HCT116 (cell line): Measurements from ENCODE around the gene MNT. TPM values are rescaled to one million over a fixed set of nuclear protein-coding genes. Genes with fewer than 3 reads are reported as not detected.

Experiments used
- ATAC-seq: fragments of 200-7000 bp; cut with Tn5 transposase; 2 replicates; pipeline ENCODE4 v1.9.1; 2020; ENCODE audit warnings: mild to moderate bottlenecking, moderate library complexity
- BruUV-seq: library from RNA; stranded (reverse); fragments of 400-500 nt; replicated peaks from 2 replicates; lab custom pipeline; 2021; lab: Mats Ljungman, UMichigan
- CTCF ChIA-PET: fragments of 300-600 bp; sonication (Branson Sonifier 250); formaldehyde crosslinking; loops from one replicate; lab custom pipeline; 2021; ENCODE audit warnings: antibody characterized with exemption; lab: Charles Lee
- POLR2A ChIA-PET: fragments of 300-600, 350-600 bp; sonication (Branson Sonifier 250); formaldehyde crosslinking; loops from one replicate; lab custom pipeline; 2021; ENCODE audit warnings: antibody characterized with exemption; lab: Charles Lee
- RAD21 ChIA-PET, 2 experiments: fragments of 300-600 bp; sonication (Branson Sonifier 250); formaldehyde crosslinking; loops; one replicate each; lab custom pipeline; 2023; ENCODE audit warnings: low total read pairs in 2 of 2; ENCODE audit not compliant: uncharacterized antibody in 2 of 2, unreplicated experiment in 2 of 2, low non-redundant PET in 1 of 2; lab: Charles Lee
- DNase-seq: peaks from one replicate; pipeline ENCODE4 v3.0.0-alpha.2; 2010; ENCODE audit warnings: low read depth, low spot score
- H2AFZ ChIP-seq: fragments of 200-600 bp; shearing (Covaris generic), sonication (generic); 2 replicates; pipeline ENCODE4 v1.6.1; 2017; ENCODE audit warnings: low read depth, mixed run types, mixed read lengths, antibody characterized with exemption, low read length; ENCODE audit not compliant: poor library complexity, severe bottlenecking
- H3K27ac ChIP-seq: 2 replicates; pipeline ENCODE4 v1.5.1; 2012; ENCODE audit warnings: low read depth, low read length
- H3K27me3 ChIP-seq: fragments of 200-600 bp; sonication (generic); 2 replicates; pipeline ENCODE4 v1.6.1; 2016; ENCODE audit warnings: mixed run types, low read length, mixed read lengths; ENCODE audit not compliant: insufficient read depth
- H3K36me3 ChIP-seq, 2 experiments: fragments of 200-500 bp in 1 of 2; fragments of 200-600 bp in 1 of 2; sonication (Bioruptor generic) in 1 of 2; sonication (generic) in 1 of 2; 2 replicates each; pipeline versions ENCODE4 v1.5.1 to v1.6.1; 2014 to 2016; ENCODE audit warnings: low read length in 2 of 2, inconsistent platforms in 1 of 2, mixed read lengths in 1 of 2, mixed run types in 1 of 2; ENCODE audit not compliant: insufficient read depth in 2 of 2, control insufficient read depth in 1 of 2
- H3K4me1 ChIP-seq, 2 experiments: fragments of 200-600 bp in 1 of 2; sonication (generic) in 1 of 2; 2 replicates each; pipeline versions ENCODE4 v1.5.1 to v1.6.1; 2012 to 2017; ENCODE audit warnings: low read length in 2 of 2, inconsistent platforms in 1 of 2, mild to moderate bottlenecking in 1 of 2, mixed read lengths in 1 of 2, mixed run types in 1 of 2, moderate library complexity in 1 of 2; ENCODE audit not compliant: insufficient read depth in 2 of 2, control insufficient read depth in 1 of 2
- H3K4me2 ChIP-seq: fragments of 200-600 bp; sonication (generic); 2 replicates; pipeline ENCODE4 v1.6.1; 2017; ENCODE audit warnings: mixed run types, low read length, mixed read lengths
- H3K4me3 ChIP-seq, 2 experiments: fragments of 200-600 bp in 1 of 2; sonication (generic) in 1 of 2; replicated peaks in 1 of 2; 2 replicates each; pipeline ENCODE4 v1.5.1; 2011 to 2016; ENCODE audit warnings: low read length in 2 of 2, control low read depth in 1 of 2, low read depth in 1 of 2, mild to moderate bottlenecking in 1 of 2, mixed read lengths in 1 of 2, mixed run types in 1 of 2
- H3K79me2 ChIP-seq: fragments of 200-600 bp; sonication (generic); 2 replicates; pipeline ENCODE4 v1.6.1; 2017; ENCODE audit warnings: mild to moderate bottlenecking, mixed run types, low read length, moderate library complexity, mixed read lengths; ENCODE audit not compliant: insufficient read depth
- H3K9ac ChIP-seq: fragments of 200-600 bp; sonication (generic); 2 replicates; pipeline ENCODE4 v1.6.1; 2016; ENCODE audit warnings: low read length, mixed read lengths
- H3K9me2 ChIP-seq: fragments of 200-600 bp; sonication (generic), shearing (Covaris generic); 2 replicates; pipeline ENCODE4 v1.6.1; 2017; ENCODE audit warnings: mixed run types, mild to moderate bottlenecking, moderate library complexity; ENCODE audit not compliant: insufficient read depth
- H3K9me3 ChIP-seq, 2 experiments: fragments of 200-500 bp in 1 of 2; fragments of 200-600 bp in 1 of 2; sonication (Bioruptor generic) in 1 of 2; sonication (generic) in 1 of 2; 2 replicates each; pipeline ENCODE4 v1.6.1; 2014 to 2017; ENCODE audit warnings: low read length in 2 of 2, mixed read lengths in 2 of 2, inconsistent platforms in 1 of 2, low read depth in 1 of 2, mild to moderate bottlenecking in 1 of 2, mixed run types in 1 of 2, moderate library complexity in 1 of 2; ENCODE audit not compliant: control insufficient read depth in 1 of 2, insufficient read depth in 1 of 2
- H4K20me1 ChIP-seq: fragments of 200-600 bp; sonication (generic), shearing (Covaris generic); 2 replicates; pipeline ENCODE4 v1.6.1; 2017; ENCODE audit warnings: mixed run types, mild to moderate bottlenecking, moderate library complexity; ENCODE audit not compliant: insufficient read depth
- CTCF ChIP-seq, 3 experiments: fragments of 200-600 bp in 1 of 3; sonication (generic) in 1 of 3; IDR thresholded peaks in 2 of 3; conservative IDR thresholded peaks in 1 of 3; 2 replicates each; pipeline ENCODE4 v1.5.1; 2012 to 2017; ENCODE audit warnings: low read depth in 2 of 3, low read length in 2 of 3, antibody characterized with exemption in 1 of 3, borderline replicate concordance in 1 of 3, control low read depth in 1 of 3, mild to moderate bottlenecking in 1 of 3, mixed read lengths in 1 of 3, mixed run types in 1 of 3, moderate library complexity in 1 of 3; ENCODE audit not compliant: insufficient read depth in 1 of 3
- EGR1 ChIP-seq: IDR thresholded peaks from 2 replicates; pipeline ENCODE4 v1.6.1; 2012; ENCODE audit warnings: low read depth
- EZH2phosphoT487 ChIP-seq: fragments of 200-600 bp; IDR thresholded peaks from 2 replicates; pipeline ENCODE4 v1.6.1; 2018; ENCODE audit warnings: antibody characterized with exemption, borderline replicate concordance
- FOSL1 ChIP-seq: IDR thresholded peaks from 2 replicates; pipeline ENCODE4 v1.6.1; 2012; ENCODE audit warnings: low read depth
- JUND ChIP-seq: IDR thresholded peaks from 2 replicates; pipeline ENCODE4 v1.6.1; 2012
- MAX ChIP-seq: IDR thresholded peaks from 2 replicates; pipeline ENCODE4 v1.6.1; 2012
- POLR2A ChIP-seq: IDR thresholded peaks from 2 replicates; pipeline ENCODE4 v1.7.0; 2011; ENCODE audit warnings: borderline replicate concordance; ENCODE audit not compliant: insufficient read depth, insufficient read length; ENCODE audit errors: extremely low read depth
- POLR2AphosphoS5 ChIP-seq: IDR thresholded peaks from 2 replicates; pipeline ENCODE4 v1.6.1; 2011; ENCODE audit warnings: mild to moderate bottlenecking, low read depth, low read length, moderate library complexity
- intact Hi-C: fragments of 100-400 bp; cut with micrococcal nuclease; formaldehyde crosslinking; loops from 2 replicates; pipeline ENCODE4 v1.10.0; 2022
- total RNA-seq: library from RNA; stranded (reverse); gene quantifications from one replicate; pipeline ENCODE4 v1.2.1, GENCODE V29; 2021; ENCODE audit not compliant: unreplicated experiment

MNT gene
- total RNA-seq, 1 experiment from 2014 or later: 37.0 TPM

GRCh38 chr17:2396192-2396567 is 4.7 kb downstream of the MNT start:
- Histone ChIP-seq H3K9ac (peak overlapping the region; percentile 100), H3K9me2 (no peaks in the 10 kb centered on the region), H3K4me3 (peak overlapping the region; percentile 46 to 59), H3K36me3 (no peaks in the 10 kb centered on the region), H3K27me3 (no peaks in the 10 kb centered on the region), H3K79me2 (peaks cover 62% of the 10 kb centered on the region), H3K4me2 (peak overlapping the region; percentile 93), H4K20me1 (no peaks in the 10 kb centered on the region), H3K9me3 (no peaks in the 10 kb centered on the region), H2AFZ (no peak overlapping the region), H3K27ac (peak overlapping the region; percentile 97), H3K4me1 (peaks cover 48 to 86% of the 10 kb centered on the region in 2 experiments)
- intact Hi-C loops: no loop called here
- DNase-seq (no peak), ATAC-seq (no peak)
- ChIA-PET CTCF (interaction anchor here (1.0 kb wide), 1 partner anchor 14 kb away, joined by 4 read pairs; no protein-coding TSS in a partner anchor), RAD21 (no interaction called here), POLR2A (interaction anchor here (0.9 to 1.6 kb wide), 2 partner anchors 11 to 13 kb away, joined by 3 read pairs; no protein-coding TSS in a partner anchor)
- BruUV-seq: TSS peak; percentile 33
- TF ChIP-seq JUND (no peak), FOSL1 (no peak), POLR2A (no peak), EZH2phosphoT487 (no peak), EGR1 (no peak)

DNA sequence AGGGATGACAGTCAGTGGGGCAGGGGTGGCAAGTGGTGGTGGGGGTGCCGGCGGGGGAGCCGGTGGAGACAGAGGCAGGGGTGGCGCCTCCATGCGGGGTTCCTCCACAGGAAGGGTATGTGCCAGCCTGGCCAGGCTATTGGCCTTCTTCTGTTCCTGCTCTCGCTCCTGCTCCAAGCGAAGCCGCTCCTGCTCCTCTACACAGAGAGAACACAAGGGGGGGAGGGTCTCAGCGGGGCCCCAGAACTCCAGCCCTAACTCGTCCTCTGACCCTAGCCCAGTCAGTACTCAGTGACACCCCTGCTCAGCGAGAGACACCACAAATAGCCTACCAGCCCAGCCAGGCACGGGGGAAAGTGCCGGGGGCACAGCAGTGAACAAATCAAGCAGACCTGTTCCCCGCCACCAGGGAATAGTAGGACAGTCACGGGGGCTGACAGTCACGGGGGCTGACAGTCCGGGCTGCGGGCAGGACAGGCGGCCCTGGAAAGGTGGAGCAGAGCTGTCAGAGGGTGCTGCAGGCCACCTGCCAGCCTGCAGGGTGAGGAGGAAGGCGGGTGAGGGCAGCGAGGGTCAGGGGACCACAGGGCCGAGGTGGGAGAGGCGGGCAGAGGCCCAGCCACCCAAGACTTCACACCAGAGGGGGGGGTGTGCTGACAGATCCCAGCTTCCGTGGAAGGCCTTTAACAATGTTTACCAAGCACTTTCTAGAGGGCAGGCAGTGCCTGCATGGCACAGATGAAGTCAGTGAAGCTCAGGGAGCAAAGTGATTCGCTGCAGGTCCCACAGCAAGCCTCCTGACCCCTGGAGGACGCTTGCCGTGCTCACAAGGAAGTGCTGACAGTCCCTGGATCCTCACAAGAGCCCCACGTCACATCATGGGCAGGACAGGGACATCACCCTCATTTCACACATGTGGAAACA is 5.3 kb downstream of the MNT start:
- H3K36me3 ChIP-seq: no peaks in the 10 kb centered on the region
- no TSS peak for BruUV-seq
- no peak for DNase-seq
- RAD21 ChIA-PET: no interaction called here
- CTCF ChIA-PET: interaction anchor here (1.0 kb wide), 1 partner anchor 13 kb away, joined by 4 read pairs; no protein-coding TSS in a partner anchor
- H2AFZ ChIP-seq: no peak overlapping the region
- H4K20me1 ChIP-seq: no peaks in the 10 kb centered on the region
- H3K9ac ChIP-seq: peak overlapping the region; percentile 100
- no peaks in the 10 kb centered on the region for H3K9me3 ChIP-seq
- peaks cover 49 to 91% of the 10 kb centered on the region in 2 experiments for H3K4me1 ChIP-seq
- POLR2A ChIA-PET: interaction anchor here (0.9 to 1.6 kb wide), 2 partner anchors 11 to 12 kb away, joined by 3 read pairs; no protein-coding TSS in a partner anchor
- ATAC-seq: no peak
- intact Hi-C loops: no loop called here
- peak overlapping the region; percentile 97 for H3K27ac ChIP-seq
- H3K9me2 ChIP-seq: no peaks in the 10 kb centered on the region
- H3K4me3 ChIP-seq: peak overlapping the region; percentile 46 to 59
- peak overlapping the region; percentile 93 for H3K4me2 ChIP-seq
- H3K27me3 ChIP-seq: no peaks in the 10 kb centered on the region
- peaks cover 62% of the 10 kb centered on the region for H3K79me2 ChIP-seq
- no peak for TF ChIP-seq POLR2AphosphoS5
- TF ChIP-seq MAX: no peak
- 0 out of 6 replicates have a peak, but pooled peaks of 1 of the 3 experiments have one; percentile 5 for TF ChIP-seq CTCF (IDR thresholded peaks at IDR 0.05 in 2 of 3, conservative IDR thresholded peaks at IDR 0.05 in 1 of 3; ENCODE audit: borderline replicate concordance in 1 of 3, insufficient read depth in 1 of 3, low read depth in 2 of 3, low read length in 2 of 3)
